AG04450 (cell line): ENCODE measurements around the gene GAS2. TPM values are rescaled to one million over a fixed set of nuclear protein-coding genes. Genes with fewer than 3 reads are reported as not detected.

Source experiments
- CTCF ChIA-PET: fragments of 300-600, 350-600 bp; formaldehyde crosslinking; extraction: SDS; loops from one replicate; lab custom pipeline; 2022; ENCODE audit warnings: antibody characterized with exemption, inconsistent platforms; lab: Charles Lee
- POLR2A ChIA-PET: fragments of 350-600 bp; formaldehyde crosslinking; extraction: SDS; loops from one replicate; lab custom pipeline; 2021; ENCODE audit warnings: antibody characterized with exemption, inconsistent platforms; lab: Yijun Ruan, JAX
- DNase-seq: peaks from one replicate; pipeline ENCODE4 v3.0.0-alpha.2; 2011; ENCODE audit warnings: low read depth, low spot score
- H3K27ac ChIP-seq: one replicate; pipeline ENCODE4 v1.5.1; 2012; ENCODE audit warnings: low read depth, low read length, control low read depth
- H3K27me3 ChIP-seq: one replicate; pipeline ENCODE4 v1.6.0; 2012; ENCODE audit warnings: low read length; ENCODE audit not compliant: control insufficient read depth, insufficient read depth
- H3K4me3 ChIP-seq: 2 replicates; pipeline ENCODE4 v1.5.1; 2011; ENCODE audit warnings: mild to moderate bottlenecking, low read depth, low read length, control low read depth
- H3K9me3 ChIP-seq: 2 replicates; pipeline ENCODE4 v1.5.1; 2012; ENCODE audit warnings: low read length; ENCODE audit not compliant: control insufficient read depth, insufficient read depth
- CTCF ChIP-seq: IDR thresholded peaks from 2 replicates; pipeline ENCODE4 v1.5.1; 2011; ENCODE audit warnings: low read depth, low read length, control low read depth, inconsistent platforms
- polyA plus RNA-seq: library from polyadenylated mRNA; depleted of rRNA; stranded (reverse); fragments of >200 nt; gene quantifications from 2 replicates; pipeline ENCODE4 v1.2.3, GENCODE V29; 2011

Gene GAS2
- polyA plus RNA-seq, 1 experiment = 0.67 TPM

GRCh38 chr11:22800482-22800881 lies 134.1 kb downstream of the GAS2 start:
- Histone ChIP-seq H3K27ac (no peak overlapping the region), H3K27me3 (no peaks in the 10 kb centered on the region), H3K9me3 (no peaks in the 10 kb centered on the region), H3K4me3 (no peak overlapping the region)
- ChIA-PET CTCF (interaction anchor here (1.9 kb wide), 1 partner anchor 13 kb away, joined by 15 read pairs; no protein-coding TSS in a partner anchor), POLR2A (no interaction called here)
- TF ChIP-seq CTCF = no peak
- no peak for DNase-seq

- no peak for DNase-seq
- Histone ChIP-seq H3K9me3 (no peaks in the 10 kb centered on the region), H3K4me3 (no peak overlapping the region), H3K27ac (no peak overlapping the region), H3K27me3 (no peaks in the 10 kb centered on the region)
- ChIA-PET CTCF (no interaction called here), POLR2A (no interaction called here)
- no peak for TF ChIP-seq CTCF
These were observed 136.4 kb downstream of the GAS2 start for GRCh38 chr11:22802861-22803260.

- H3K27me3 ChIP-seq = no peaks in the 10 kb centered on the region
- no peak overlapping the region for H3K27ac ChIP-seq
- H3K9me3 ChIP-seq = no peaks in the 10 kb centered on the region
- CTCF ChIA-PET = interaction anchor here (1.3 kb wide), 1 partner anchor 20 kb away, joined by 9 read pairs; no protein-coding TSS in a partner anchor
- POLR2A ChIA-PET = no interaction called here
- no peak for DNase-seq
- TF ChIP-seq CTCF = no peak
- no peak overlapping the region for H3K4me3 ChIP-seq
These were observed 141.0 kb downstream of the GAS2 start for GRCh38 chr11:22807391-22807790.

GRCh38 chr11:22807855-22808570 lies 141.6 kb downstream of the GAS2 start:
- CTCF ChIA-PET = interaction anchor here (1.3 to 2.4 kb wide), 2 partner anchors 20 to 22 kb away, joined by 9 read pairs; partner anchors contain the start of gene SVIP
- no peak for TF ChIP-seq CTCF
- Histone ChIP-seq H3K27ac (no peak overlapping the region), H3K9me3 (no peaks in the 10 kb centered on the region), H3K27me3 (no peaks in the 10 kb centered on the region), H3K4me3 (no peak overlapping the region)
- DNase-seq = no peak
- POLR2A ChIA-PET = no interaction called here

GRCh38 chr11:22808571-22809197 lies 142.3 kb downstream of the GAS2 start:
- no peak for DNase-seq
- TF ChIP-seq CTCF = no peak
- Histone ChIP-seq H3K4me3 (no peak overlapping the region), H3K27ac (no peak overlapping the region), H3K9me3 (no peaks in the 10 kb centered on the region), H3K27me3 (no peaks in the 10 kb centered on the region)
- POLR2A ChIA-PET = no interaction called here
- CTCF ChIA-PET = interaction anchor here (2.4 kb wide), 1 partner anchor 21 kb away, joined by 9 read pairs; the partner anchor contains the start of gene SVIP
